Heart left ventricle (tissue), 13 donors: ENCODE data around the gene CALHM3.

Source experiments
- POLR2A ChIP-seq, 2 donors: fragments of 450-650 bp; IDR thresholded peaks; one replicate each; pipeline ENCODE4 v1.6.1; 2017; ENCODE audit warnings: antibody characterized with exemption in 2 of 2, mild to moderate bottlenecking in 2 of 2, moderate library complexity in 2 of 2
- TF ChIP-seq, protein P1 (sequence below), 12 donors: fragments of 200-600 bp; sonication (generic) in 4 of 12; IDR thresholded peaks; one replicate each; pipeline versions ENCODE4 v1.5.0 to v1.8.0; 2018 to 2022; ENCODE audit warnings: antibody characterized with exemption in 12 of 12, mild to moderate bottlenecking in 5 of 12
- donor health status: ischemic (EF 13 %, LVEDD 7.1; RV severe dilation, severe dysfunction).
- donor health status: DM: no; HTN: yes; CAD: no.
- donor health status: DM: no; HTN: no; CAD: no.
- donor health status: ischemic (EF 25% LVEDD 6.9; RV normal size, moderate dysfunction).
- donor health status: ischemic (EF 25% LVEDD 5.7; RV mildly dilated, moderate dysfunction).
- donor health status: ischemic (EF 35%, LVEDD 5.7; RV mildly dilated, moderate dysfunction).
- donor health status: nonischemic (EF 11% LVEDD 7.7; RV severe dilation, severe dysfunction).
- donor health status: DM: yes; HTN: yes; CAD: no.
- donor health status: PGD.
- donor health status: ischemic (EF 29% LVEDD 5.4; RV normal size, mild dysfunction).
- donor health status: nonischemic (EF 23%, LVEDD 6.1; RV moderate dilation, normal function).

DNA sequence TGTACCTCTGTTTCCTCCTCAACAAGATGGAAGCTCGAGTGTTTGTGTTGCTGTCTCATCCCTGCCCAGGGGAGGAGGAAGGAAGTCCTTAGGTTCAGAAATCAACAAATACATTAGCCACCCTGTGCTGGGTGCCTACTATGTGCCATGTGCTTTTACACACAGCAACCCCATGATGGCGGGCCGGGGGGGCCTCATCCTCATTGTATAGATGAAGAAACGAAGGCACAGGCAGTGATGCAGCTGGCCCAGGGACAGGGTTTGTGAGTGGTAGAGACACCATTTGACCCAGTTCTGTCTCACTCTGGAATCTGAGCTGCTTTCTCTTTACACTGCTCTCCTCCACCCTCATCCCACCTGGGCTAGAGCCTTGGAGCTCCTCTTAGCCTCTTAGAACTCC lies 25.0 kb downstream of the CALHM3 start:
- TF ChIP-seq, protein P1, sequence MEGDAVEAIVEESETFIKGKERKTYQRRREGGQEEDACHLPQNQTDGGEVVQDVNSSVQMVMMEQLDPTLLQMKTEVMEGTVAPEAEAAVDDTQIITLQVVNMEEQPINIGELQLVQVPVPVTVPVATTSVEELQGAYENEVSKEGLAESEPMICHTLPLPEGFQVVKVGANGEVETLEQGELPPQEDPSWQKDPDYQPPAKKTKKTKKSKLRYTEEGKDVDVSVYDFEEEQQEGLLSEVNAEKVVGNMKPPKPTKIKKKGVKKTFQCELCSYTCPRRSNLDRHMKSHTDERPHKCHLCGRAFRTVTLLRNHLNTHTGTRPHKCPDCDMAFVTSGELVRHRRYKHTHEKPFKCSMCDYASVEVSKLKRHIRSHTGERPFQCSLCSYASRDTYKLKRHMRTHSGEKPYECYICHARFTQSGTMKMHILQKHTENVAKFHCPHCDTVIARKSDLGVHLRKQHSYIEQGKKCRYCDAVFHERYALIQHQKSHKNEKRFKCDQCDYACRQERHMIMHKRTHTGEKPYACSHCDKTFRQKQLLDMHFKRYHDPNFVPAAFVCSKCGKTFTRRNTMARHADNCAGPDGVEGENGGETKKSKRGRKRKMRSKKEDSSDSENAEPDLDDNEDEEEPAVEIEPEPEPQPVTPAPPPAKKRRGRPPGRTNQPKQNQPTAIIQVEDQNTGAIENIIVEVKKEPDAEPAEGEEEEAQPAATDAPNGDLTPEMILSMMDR (IDR thresholded peaks at IDR 0.05) = no peak
- no peak for TF ChIP-seq POLR2A (IDR thresholded peaks at IDR 0.05)
